SH-SY5Y (cell line): Measurements from ENCODE around the gene CSRP1.

Source experiments
- GATA2 ChIP-seq: IDR thresholded peaks from 2 replicates; pipeline ENCODE4 v1.6.1; 2011; ENCODE audit warnings: mild to moderate bottlenecking, low read depth, low read length
- GATA3 ChIP-seq: IDR thresholded peaks from 2 replicates; pipeline ENCODE4 v1.6.1; 2011; ENCODE audit warnings: low read depth, mild to moderate bottlenecking, low read length, moderate library complexity

Gene CSRP1

GRCh38 chr1:201483373-201483949 lies 23.5 kb downstream of the CSRP1 start:
- TF ChIP-seq GATA2 = no peak
- TF ChIP-seq GATA3 = no peak

DNA sequence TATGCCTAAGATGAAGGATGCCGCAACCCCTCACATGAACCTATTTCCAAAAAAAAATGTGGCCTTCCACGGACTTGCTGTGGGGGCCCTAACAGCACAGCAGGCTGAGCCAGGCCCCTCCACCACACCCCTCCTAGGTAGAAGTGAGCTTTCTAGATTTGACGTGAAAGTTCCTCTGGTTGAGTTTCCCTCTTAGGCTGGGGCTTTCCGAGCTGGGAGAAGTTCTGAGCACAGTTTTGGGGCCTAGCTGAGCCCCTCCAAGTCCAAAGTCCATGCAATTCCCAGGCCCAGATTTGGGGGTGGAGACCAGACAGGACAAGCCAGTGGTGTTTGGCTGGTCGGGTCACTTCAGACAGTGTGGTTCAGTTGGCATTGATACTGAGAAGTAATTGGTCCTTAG lies 24.2 kb downstream of the CSRP1 start:
- TF ChIP-seq GATA3 = no peak
- no peak for TF ChIP-seq GATA2

DNA sequence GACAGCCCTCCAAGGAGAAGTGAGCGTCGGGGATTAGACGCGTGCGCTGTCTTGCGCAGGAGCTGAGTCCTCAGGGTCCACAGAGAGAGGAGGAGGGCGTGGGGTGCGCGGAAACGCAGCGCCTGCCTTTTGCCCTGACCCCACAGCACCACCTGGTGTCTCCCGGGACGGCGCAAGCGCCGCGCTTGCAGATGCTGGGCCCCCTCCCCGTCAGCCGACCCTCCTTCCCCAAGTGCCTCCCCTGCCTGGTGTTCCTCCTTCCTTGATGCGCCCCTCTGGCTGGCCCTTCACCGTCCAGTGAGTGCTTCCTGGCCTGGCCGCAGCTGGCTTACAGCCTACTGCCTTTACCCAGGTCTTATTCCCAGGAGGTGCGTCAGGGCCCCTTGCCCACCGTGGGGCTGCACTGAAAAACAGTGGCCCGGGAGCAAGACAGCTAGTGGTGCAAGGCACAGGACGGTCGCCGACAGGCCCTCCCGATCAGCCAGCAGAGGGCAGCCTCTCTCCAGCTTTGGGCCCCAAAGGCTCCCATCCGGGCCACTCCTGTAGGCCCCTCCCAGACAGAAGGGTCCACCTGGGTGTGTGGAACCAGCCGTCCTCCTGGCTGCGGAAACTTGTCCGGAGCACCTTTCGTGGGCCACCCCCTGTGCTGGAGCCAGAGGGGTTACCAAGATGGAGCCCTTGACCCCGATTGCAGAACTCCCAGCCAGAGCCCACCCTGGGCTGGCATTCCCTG lies 25.0 kb downstream of the CSRP1 start:
- TF ChIP-seq GATA3 (no peak), GATA2 (no peak)

DNA sequence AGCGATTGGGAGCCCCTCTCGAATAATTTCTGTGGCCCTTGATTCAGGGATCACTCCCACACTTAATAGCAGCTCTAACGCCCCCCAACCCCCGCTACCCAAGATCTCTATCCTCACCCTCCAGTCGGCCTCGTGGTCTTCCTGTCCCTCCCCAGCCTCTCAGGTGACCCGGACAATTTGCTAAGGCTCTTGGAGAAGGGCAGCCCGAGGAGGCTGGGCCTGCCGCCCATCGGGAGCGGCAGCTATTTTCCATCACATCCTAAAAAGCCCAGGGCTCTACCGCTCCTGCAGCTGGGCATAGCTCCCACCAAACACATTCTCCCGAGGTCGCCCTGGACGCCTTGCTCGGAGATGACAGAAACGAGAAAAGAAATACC lies 25.9 kb downstream of the CSRP1 start:
- TF ChIP-seq GATA2 (no peak), GATA3 (no peak)

- TF ChIP-seq GATA2 = no peak
- TF ChIP-seq GATA3 = no peak
These were observed 26.5 kb downstream of the CSRP1 start for GRCh38 chr1:201480231-201481003.

DNA sequence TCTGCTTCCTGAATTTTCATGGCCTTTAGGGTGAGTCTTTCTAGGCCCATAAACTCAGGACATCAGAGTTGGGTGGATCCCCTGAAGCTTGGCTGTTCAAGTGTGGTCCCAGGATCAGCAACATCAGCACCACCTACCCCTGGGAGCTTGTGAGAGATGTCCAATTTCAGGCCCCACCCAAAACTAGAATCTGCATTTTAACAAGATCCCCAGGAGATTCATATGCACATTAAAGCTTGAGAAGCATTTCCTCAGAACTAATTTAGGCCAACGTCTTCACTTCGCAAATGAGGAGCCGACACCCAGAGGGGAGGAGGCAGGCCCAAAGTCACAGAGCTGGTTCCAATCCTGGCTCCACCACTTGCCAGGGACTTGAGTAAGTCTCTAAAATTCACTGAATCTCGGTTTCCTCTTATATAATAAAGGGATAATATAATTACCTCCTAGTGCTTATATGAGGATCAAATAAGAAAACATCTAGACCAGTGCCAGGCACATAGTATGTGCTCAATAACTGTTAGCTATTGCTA lies 27.7 kb downstream of the CSRP1 start:
- no peak for TF ChIP-seq GATA3
- no peak for TF ChIP-seq GATA2

- TF ChIP-seq GATA2 = no peak
- TF ChIP-seq GATA3 = no peak
These were observed 30.1 kb downstream of the CSRP1 start for GRCh38 chr1:201476670-201477344.

GRCh38 chr1:201475915-201476669 lies 30.8 kb downstream of the CSRP1 start:
- TF ChIP-seq GATA2 = no peak
- no peak for TF ChIP-seq GATA3

DNA sequence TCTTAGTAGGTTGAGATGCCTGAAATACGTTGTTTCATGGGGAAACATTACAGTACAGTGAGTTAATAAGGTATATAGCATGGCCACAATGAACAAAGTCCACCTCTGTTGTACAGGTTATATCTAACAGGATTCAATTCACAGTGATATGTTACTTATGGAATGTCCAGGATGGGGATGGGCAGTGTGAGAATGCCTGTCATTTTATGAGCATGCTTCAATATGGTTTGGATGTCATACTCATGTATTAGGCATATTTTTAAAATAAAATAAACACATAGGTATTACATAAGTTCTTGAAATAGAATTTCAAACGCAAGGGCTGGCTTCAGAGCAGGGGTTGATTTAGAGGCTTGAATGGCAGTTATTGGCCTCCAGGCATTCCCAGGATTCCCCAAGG lies 31.8 kb downstream of the CSRP1 start:
- TF ChIP-seq GATA3 (no peak), GATA2 (no peak)

GRCh38 chr1:201473296-201473695 lies 33.6 kb downstream of the CSRP1 start:
- TF ChIP-seq GATA2 = no peak
- TF ChIP-seq GATA3 = no peak

DNA sequence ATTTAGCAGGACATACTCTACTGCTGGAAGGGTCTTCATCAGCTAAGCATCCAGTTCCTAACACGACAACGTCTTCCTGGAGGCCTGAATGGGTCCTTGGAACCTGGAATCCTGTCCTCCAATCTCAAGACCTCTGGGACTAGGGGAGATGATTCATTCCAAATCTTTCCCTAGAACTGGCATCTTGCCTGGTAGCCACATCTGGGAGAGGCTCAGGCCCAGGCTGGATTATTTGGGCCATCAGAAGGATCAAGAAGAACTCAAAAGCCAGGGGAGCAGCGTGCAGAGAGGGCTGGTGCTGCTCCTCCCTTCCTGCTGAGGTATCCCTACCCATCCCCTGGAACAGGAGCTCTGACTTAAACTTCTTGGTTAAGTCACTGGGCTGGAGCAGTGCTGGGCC lies 35.2 kb downstream of the CSRP1 start:
- no peak for TF ChIP-seq GATA3
- no peak for TF ChIP-seq GATA2

DNA sequence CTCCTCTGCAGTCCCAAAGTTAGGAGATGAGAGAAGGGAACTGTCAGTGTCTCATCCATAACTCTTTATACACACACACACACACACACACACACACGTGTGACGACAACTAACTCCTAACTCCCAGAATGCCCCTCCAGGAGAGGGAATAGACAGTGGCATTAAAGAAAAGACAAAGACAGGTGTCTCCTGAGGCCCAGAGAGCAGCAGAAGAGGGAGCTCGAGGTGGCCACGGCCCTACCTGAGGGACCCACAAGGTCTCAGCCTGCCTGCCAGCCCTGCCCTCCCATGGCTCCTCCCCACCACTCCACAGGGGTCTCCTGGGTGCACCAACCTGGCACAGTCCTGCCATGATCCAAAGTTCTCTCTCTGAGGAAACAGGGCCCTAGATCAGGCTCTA lies 36.3 kb downstream of the CSRP1 start:
- TF ChIP-seq GATA2 (no peak), GATA3 (no peak)

DNA sequence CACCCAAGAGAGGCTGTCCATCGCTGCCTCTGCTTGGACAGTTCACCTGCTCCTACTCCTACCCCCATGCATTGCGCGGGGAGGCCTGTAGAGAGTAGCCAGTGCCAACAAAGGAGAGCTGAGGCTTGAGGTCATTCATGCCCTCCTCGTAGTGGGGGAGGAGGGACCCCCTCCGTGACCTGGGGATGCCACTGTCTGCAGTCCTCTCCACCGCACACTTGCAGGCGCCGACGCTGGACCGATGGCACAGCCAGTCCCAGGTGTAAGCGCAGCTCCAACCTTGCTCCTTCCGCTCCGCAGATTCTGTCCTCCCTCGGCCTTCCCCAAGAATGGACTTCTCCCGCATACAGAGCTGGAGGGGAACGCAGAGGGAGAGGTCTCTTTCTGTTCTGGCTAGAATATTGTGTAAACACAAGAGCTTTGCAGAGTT lies 37.3 kb downstream of the CSRP1 start:
- TF ChIP-seq GATA2 (no peak), GATA3 (no peak)

DNA sequence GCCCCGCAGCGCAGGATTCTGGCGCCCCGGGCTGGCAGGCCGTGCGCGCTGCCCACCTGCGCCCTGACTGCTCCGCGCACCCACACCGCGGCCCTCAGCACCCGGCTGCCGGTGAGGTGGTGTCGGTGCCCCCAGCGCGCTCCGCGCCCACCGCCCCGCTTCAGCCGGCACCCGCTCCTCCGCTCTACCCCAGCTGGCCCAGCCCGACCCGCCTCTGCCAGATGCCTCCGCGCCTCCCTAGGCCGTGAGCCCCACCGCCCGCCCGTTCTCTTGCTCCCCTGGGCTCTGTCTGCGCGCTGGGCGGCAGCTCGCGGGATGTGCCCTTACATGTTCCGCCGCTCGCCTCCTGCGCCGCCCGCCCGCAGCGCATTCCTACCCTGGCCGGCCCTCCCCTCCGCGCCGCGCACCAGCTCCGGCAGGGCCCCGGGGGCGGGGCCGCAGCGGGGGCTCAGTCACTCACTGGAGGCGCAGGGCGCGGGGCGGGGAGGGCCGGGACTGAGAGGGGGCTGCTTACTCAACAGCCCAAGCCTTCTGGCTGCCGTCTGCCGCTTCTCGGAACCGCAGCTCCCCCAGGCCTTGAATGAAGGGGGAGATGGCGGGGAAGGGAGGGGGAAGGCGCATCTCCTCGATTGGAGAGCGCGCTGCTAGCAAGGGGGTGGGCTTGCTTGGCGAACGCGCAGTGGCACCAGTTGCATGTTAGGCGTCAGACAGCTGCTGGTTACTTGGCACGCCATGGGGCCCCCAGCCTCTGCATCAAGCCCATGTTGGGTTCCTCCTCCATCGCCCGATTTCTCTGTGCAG lies 37.9 kb downstream of the CSRP1 start, which contains the start of gene PHLDA3:
TSS of gene PHLDA3 (minus strand) at position 345 of the 801 bp plus-strand sequence. CDS start 402 bp downstream, outside the sequence.
- no peak for TF ChIP-seq GATA2
- TF ChIP-seq GATA3 = no peak
